ENCODE results near the gene SLC39A7. TPM values are rescaled to one million over a fixed set of nuclear protein-coding genes. Genes with fewer than 3 reads are reported as not detected.

The SLC39A7 gene
- total RNA-seq, 1 donor from 2014 or later, result 31.7 TPM

DNA sequence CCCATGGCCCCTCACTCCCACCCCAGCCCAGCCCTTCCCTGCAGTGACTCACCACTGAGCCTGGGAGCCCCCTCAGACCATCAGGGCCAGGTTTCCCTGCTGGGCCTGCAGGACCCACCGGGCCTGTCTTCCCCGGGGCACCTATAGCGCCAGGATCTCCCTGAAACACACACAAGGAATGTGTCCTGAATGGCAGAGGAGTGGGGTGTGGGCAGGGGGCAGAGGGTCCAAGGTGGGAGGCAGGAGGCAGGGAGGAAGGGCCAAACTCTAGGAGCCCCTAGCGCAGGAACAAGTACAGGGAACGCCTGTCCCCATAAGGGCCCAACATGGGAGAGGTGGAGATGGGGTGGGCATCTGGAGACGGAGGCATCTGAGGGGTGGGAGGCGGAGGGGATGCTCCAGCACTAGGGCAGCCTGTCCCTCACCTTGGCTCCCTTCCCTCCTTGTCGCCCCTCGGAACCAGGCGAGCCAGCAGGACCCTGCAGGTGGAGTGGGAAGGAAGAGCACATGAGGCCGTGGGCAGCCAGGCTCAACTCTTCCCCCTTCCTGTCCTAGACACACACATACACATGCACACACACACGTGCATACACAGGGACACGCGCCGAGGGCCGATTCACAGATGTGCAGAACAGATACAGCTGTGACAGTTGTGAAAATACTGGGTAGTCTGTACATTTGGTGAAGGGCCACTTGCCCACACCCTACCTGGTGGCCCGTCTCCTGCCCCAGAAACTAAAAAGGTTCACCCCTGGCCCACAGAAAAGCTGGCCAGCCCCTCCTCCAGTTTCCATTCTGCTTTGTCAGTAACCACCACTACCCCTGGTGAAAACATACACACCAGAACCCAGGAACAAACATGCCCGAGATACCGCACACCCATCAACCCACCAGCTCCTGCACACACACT lies 33.0 kb upstream of the SLC39A7 start:
- TF ChIP-seq, protein P1, sequence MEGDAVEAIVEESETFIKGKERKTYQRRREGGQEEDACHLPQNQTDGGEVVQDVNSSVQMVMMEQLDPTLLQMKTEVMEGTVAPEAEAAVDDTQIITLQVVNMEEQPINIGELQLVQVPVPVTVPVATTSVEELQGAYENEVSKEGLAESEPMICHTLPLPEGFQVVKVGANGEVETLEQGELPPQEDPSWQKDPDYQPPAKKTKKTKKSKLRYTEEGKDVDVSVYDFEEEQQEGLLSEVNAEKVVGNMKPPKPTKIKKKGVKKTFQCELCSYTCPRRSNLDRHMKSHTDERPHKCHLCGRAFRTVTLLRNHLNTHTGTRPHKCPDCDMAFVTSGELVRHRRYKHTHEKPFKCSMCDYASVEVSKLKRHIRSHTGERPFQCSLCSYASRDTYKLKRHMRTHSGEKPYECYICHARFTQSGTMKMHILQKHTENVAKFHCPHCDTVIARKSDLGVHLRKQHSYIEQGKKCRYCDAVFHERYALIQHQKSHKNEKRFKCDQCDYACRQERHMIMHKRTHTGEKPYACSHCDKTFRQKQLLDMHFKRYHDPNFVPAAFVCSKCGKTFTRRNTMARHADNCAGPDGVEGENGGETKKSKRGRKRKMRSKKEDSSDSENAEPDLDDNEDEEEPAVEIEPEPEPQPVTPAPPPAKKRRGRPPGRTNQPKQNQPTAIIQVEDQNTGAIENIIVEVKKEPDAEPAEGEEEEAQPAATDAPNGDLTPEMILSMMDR (IDR thresholded peaks at IDR 0.05), result no peak
- DNase-seq (no peak), ATAC-seq (ENCODE audit: low read depth) (no peak)
- Mint-ChIP-seq H3K4me1 (peaks cover 15% of the 10 kb centered on the region), H3K36me3 (ENCODE audit: low read depth) (no peaks in the 10 kb centered on the region), H3K27me3 (peaks cover 1% of the 10 kb centered on the region), H3K27ac (no peak overlapping the region), H3K4me3 (no peak overlapping the region), H3K9me3 (no peaks in the 10 kb centered on the region)
- ChIA-PET POLR2A (no interaction called here), CTCF (no interaction called here)
- intact Hi-C loops (cut with micrococcal nuclease), result no loop called here

DNA sequence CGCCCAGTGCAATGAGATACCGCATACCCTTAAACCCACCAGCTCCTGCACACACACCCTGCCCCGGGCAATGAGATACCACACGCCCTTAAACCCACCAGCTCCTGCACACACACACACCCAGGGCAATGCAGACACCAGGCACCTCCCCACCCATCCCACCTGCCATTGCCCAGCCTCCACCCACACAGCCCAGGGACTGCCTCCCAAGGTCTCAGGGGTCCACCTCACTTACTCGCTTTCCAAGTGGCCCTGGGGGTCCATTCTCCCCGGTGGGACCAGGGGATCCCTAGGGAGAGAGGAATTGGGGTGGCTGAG lies 32.4 kb upstream of the SLC39A7 start:
- intact Hi-C loops (cut with micrococcal nuclease), result no loop called here
- Mint-ChIP-seq H3K9me3 (no peaks in the 10 kb centered on the region), H3K4me1 (peaks cover 16% of the 10 kb centered on the region), H3K27me3 (peaks cover 5% of the 10 kb centered on the region), H3K36me3 (ENCODE audit: low read depth) (no peaks in the 10 kb centered on the region), H3K27ac (no peak overlapping the region), H3K4me3 (no peak overlapping the region)
- no peak for ATAC-seq (ENCODE audit: low read depth)
- no peak for DNase-seq
- TF ChIP-seq, protein P1 (IDR thresholded peaks at IDR 0.05), result no peak
- CTCF ChIA-PET, result no interaction called here
- POLR2A ChIA-PET, result no interaction called here

DNA sequence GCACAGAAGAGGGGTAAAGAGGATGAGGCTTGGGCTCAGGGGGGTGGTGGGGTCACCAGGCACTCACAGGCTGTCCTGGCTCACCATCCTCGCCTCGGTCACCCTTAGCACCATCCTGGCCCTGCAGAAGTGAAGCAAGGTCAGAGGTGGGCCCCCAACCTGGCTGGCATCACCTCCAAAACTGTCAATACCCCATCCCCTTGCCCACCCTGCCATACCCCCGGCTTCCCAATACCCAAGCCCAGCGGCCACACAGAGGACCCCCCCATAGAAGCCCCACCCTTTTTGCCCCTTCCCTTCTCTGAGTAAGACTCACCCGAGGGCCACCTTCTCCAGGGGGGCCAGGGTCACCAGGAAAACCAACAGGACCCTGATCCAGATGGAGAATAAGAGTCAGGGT lies 32.0 kb upstream of the SLC39A7 start:
- DNase-seq, result no peak
- TF ChIP-seq, protein P1 (IDR thresholded peaks at IDR 0.05), result no peak
- no peaks in the 10 kb centered on the region for H3K36me3 Mint-ChIP-seq (ENCODE audit: low read depth)
- H3K9me3 Mint-ChIP-seq, result no peaks in the 10 kb centered on the region
- peaks cover 5% of the 10 kb centered on the region for H3K27me3 Mint-ChIP-seq
- POLR2A ChIA-PET, result no interaction called here
- H3K27ac Mint-ChIP-seq, result no peak overlapping the region
- ATAC-seq (ENCODE audit: low read depth), result no peak
- H3K4me1 Mint-ChIP-seq, result peaks cover 16% of the 10 kb centered on the region
- intact Hi-C loops (cut with micrococcal nuclease), result no loop called here
- no peak overlapping the region for H3K4me3 Mint-ChIP-seq
- CTCF ChIA-PET, result no interaction called here

DNA sequence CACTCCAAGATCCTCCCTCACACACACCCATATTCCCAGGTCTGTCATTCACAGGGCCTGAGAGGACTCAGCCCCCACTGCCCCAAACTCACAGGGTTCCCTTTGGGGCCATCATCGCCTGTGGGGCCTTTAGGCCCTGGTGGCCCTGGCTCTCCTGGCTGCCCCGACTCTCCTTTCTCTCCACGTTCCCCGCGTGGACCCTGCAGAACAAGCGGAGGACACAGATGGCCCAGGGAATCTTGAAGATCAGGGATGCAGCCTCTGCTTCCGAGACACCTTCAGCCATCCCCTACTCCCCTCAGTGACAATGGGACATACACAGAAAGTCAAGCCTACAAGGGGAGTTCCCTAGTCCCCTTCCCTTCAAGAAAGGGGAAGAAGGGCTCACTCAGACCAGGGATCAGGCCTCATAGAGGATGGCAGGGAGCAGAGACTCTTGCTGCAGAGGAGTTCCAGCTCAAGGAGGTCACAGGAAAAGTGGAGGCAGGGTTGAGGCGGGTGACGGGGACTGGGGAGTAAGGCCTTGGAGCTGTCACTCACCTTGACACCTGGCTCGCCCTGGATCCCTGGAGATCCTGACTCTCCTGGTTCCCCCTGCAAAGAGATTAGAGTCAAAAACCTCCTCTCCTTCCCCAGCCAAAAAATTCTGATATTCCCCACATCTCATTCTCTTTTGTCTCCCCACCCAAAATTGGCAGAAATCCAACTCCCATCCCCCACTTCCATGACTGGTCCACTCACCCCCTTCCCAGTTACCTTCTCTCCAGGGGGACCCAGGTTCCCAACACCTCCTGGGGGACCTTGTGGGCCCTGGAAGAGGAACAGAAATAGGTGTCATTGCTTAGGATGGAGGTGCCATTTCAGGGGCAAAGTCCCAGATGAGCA lies 31.1 kb upstream of the SLC39A7 start:
- peaks cover 5% of the 10 kb centered on the region for H3K27me3 Mint-ChIP-seq
- POLR2A ChIA-PET, result interaction anchor here (0.6 kb wide), 1 partner anchor 30 kb away, joined by 3 read pairs; no protein-coding TSS in a partner anchor
- ATAC-seq (ENCODE audit: low read depth) (no peak), DNase-seq (no peak)
- H3K27ac Mint-ChIP-seq, result no peak overlapping the region
- intact Hi-C loops (cut with micrococcal nuclease), result no loop called here
- CTCF ChIA-PET, result interaction anchor here (1.1 kb wide), 1 partner anchor 169 kb away, joined by 3 read pairs; no protein-coding TSS in a partner anchor
- no peak overlapping the region for H3K4me3 Mint-ChIP-seq
- TF ChIP-seq, protein P1 (IDR thresholded peaks at IDR 0.05), result no peak
- no peaks in the 10 kb centered on the region for H3K36me3 Mint-ChIP-seq (ENCODE audit: low read depth)
- peaks cover 16% of the 10 kb centered on the region for H3K4me1 Mint-ChIP-seq
- H3K9me3 Mint-ChIP-seq, result no peaks in the 10 kb centered on the region

All from activated B cell treated with CpG ODN at 0.5 μM for 24 hours (primary cell).